ENCODE measurements around the gene NADSYN1.

NADSYN1 gene

DNA sequence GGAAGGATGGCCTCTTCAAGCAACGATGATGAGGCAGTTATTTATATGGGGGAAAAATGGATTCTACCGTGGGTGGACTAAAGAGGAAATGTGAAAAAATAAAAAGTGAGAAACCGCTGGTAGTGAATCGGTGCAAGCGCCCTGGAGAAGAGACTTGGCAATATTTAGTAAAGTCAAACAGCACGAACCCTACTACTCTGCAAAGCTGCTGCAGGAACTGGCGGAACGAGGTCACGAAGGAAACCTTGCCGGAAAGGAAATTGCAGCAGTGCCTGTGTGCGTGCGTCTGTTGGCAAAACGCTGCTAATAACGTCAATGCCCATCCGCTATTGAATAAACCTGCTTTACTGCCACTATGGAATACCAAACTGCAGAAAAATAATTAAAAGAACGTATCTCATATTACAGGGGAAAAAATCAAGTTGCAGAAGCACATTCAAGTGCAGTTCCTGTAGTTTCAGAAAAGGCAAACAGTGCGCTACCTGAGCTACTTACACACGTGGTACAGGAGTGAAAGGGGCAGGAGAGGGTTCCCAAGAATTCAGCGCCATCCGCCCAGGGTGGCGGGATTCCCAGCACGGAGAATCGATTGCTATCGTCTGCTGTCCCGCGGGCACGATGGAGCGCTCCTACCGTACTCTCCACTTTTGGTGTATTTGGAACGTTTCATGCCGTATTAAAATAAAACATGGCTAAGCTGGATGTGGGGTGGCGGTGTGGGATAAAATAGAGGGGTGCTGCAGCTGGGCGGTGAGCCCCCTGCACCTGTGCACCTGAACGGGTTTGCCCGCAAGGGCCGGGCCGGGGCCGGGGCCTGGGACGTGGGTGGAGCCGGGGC, 585 bp upstream of the NADSYN1 start:
- no peak for TF ChIP-seq GATA3 (IDR thresholded peaks at IDR 0.05; ENCODE audit: low read depth, low read length)
- peak; percentile 74 for TF ChIP-seq GATA2 (IDR thresholded peaks at IDR 0.05; ENCODE audit: low read depth, low read length)

DNA sequence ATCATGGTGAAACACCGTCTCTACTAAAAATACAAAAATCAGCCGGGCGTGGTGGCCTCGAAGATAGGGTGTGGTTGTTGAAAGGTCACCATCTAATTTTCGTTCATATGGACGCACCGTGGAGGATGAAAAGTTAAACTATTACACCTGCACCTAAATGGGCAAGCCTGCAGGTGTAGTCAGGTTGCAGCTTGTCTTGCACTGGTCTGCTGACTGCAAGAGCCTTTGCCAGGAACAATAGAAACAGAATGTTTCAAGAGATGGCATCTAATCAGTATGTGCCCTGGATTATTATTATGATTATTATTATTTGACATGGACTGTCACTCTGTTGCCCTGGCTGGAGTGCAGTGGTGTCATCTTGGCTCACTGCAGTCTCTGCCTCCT, 908 bp downstream of the NADSYN1 start:
- TF ChIP-seq GATA2 (IDR thresholded peaks at IDR 0.05; ENCODE audit: low read depth, low read length) (no peak), GATA3 (IDR thresholded peaks at IDR 0.05; ENCODE audit: low read depth, low read length) (no peak)

DNA sequence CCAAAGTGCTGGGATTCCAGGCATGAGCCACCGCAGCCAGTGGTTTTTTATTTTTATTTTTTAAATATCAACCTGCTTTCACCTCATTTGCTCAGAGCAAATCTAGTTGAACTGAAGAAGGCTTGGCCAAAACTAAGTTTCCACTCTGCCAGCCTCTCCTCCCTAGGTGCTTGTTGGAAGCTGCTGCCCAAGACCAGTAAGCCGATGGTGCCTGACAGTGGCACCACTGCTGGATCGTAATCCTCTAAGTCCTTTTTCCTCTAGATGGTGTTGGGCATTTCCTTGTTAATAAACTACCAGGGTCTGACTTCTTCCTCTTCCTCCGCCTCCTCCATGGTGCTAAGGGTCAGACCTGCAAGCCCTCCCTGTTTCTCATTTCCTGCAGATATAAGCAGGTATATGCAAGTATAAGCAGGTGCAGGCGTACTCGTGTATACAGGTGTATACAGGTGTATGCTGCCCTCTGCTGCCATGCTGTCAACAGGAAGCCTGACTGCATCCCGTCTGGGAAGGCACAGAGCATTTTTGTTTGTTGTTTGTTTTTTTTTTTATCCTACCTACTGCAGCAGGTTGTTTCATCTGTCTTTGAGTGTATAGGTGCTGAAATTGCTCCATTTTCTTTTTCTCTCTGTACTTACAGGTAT, 1.6 kb downstream of the NADSYN1 start:
- TF ChIP-seq GATA3 (IDR thresholded peaks at IDR 0.05; ENCODE audit: low read depth, low read length) (no peak), GATA2 (IDR thresholded peaks at IDR 0.05; ENCODE audit: low read depth, low read length) (no peak)

DNA sequence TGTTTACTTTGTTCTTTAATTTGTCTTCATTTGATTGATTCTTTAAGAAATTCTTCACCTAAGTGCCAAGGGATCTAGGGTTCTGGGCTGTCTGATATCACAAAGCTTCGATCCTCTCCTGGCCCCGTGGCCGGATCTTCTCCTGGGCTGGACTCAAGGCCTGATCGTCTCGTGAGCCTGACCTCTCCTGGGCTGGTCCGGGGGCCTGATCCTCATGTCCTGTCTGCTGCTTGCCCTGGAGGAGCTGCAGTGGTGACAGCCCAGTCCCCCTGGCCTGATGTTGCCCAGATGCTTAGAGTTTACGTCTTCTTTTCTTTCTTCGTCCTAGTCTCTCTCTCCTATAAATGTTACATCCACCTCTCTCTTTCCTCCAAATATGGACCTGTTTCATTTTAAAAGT, 3.3 kb downstream of the NADSYN1 start:
- no peak for TF ChIP-seq GATA3 (IDR thresholded peaks at IDR 0.05; ENCODE audit: low read depth, low read length)
- no peak for TF ChIP-seq GATA2 (IDR thresholded peaks at IDR 0.05; ENCODE audit: low read depth, low read length)

GRCh38 chr11:71456831-71457230, 3.8 kb downstream of the NADSYN1 start:
- no peak for TF ChIP-seq GATA2 (IDR thresholded peaks at IDR 0.05; ENCODE audit: low read depth, low read length)
- TF ChIP-seq GATA3 (IDR thresholded peaks at IDR 0.05; ENCODE audit: low read depth, low read length), result no peak

- TF ChIP-seq GATA3 (IDR thresholded peaks at IDR 0.05; ENCODE audit: low read depth, low read length) (no peak), GATA2 (IDR thresholded peaks at IDR 0.05; ENCODE audit: low read depth, low read length) (no peak)
Measured at GRCh38 chr11:71458146-71459070, 5.4 kb downstream of the NADSYN1 start.

GRCh38 chr11:71459076-71459766, 6.2 kb downstream of the NADSYN1 start:
- TF ChIP-seq GATA2 (IDR thresholded peaks at IDR 0.05; ENCODE audit: low read depth, low read length) (no peak), GATA3 (IDR thresholded peaks at IDR 0.05; ENCODE audit: low read depth, low read length) (no peak)

GRCh38 chr11:71459767-71460320, 6.8 kb downstream of the NADSYN1 start:
- TF ChIP-seq GATA2 (IDR thresholded peaks at IDR 0.05; ENCODE audit: low read depth, low read length), result no peak
- no peak for TF ChIP-seq GATA3 (IDR thresholded peaks at IDR 0.05; ENCODE audit: low read depth, low read length)

DNA sequence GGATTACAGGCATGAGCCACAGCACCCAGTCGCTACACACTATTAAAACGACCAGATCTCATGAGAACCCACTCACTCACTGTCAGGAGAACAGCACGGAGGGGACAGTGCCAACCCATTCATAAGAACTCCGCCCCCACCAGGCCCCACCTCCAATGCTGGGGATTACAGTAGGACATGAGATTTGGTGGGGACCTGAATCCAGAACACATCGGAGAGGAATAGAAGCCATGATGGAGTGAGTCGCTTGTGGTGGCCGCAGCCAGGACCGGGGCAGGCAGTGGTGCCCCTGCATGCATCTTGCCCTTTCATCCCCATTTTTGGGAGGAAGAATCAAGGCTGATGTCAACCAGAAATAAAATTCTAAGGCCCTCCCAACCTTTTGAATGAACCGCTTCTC, 8.7 kb downstream of the NADSYN1 start:
- TF ChIP-seq GATA3 (IDR thresholded peaks at IDR 0.05; ENCODE audit: low read depth, low read length) (no peak), GATA2 (IDR thresholded peaks at IDR 0.05; ENCODE audit: low read depth, low read length) (no peak)

DNA sequence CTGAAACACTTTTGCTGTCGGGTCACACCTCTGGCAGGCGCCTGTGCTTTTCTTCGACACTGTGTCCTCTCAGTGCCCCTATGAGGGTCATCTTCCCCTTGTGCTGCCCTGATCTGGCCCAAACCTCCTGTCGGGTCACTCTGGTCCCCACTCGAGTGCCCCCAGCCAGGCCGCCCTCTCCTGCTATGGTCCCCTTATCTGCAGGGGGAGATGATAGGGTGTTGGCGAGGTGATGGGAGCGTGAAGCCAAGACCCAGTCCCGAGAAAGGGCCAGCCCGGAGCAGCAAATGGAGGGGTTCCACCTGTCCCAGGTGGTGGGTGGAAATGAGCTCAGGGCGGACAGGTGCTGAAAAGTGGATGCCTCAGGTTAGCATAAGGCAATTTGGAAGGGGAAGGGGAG, 9.7 kb downstream of the NADSYN1 start:
- TF ChIP-seq GATA2 (IDR thresholded peaks at IDR 0.05; ENCODE audit: low read depth, low read length), result no peak
- TF ChIP-seq GATA3 (IDR thresholded peaks at IDR 0.05; ENCODE audit: low read depth, low read length), result no peak

DNA sequence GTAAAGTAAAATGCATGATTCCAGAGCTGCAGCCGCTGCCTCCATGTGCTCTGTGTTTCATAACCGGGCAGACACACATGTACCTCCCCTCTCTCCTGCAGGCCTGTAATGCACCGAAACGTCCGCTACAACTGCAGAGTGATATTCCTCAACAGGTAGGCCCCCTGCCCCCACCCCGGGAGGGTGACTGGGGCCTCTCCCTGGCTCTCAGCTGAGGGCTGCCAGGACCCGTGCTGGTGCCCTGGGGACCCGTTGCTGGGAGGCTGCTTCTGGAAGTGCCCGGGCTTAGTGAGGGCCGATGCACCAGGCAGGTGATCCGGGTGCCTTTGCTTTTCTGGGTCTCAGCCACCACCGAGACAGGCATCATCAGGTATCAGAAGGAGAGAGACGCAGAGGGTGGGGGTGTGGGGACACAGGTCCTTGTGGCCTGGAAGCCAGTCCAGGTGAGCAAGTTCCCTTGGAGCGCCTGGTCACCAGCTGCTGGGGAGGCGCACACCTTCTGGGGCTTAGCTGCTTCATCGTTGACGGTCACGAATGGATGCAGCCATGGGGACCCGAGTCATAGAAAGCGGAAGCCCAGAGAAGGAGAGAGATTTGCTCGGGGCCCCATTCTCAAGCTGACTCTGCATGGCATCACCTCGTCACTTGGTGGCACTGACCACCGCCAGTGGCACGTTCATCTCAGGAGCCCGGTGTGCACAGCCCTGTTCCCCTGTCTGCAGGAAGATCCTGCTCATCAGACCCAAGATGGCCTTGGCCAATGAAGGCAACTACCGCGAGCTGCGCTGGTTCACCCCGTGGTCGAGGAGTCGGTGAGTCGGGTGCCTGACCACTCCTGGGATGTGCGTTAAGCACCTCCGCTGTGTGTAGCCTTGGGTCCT, 10.6 kb downstream of the NADSYN1 start:
- TF ChIP-seq GATA3 (IDR thresholded peaks at IDR 0.05; ENCODE audit: low read depth, low read length), result no peak
- no peak for TF ChIP-seq GATA2 (IDR thresholded peaks at IDR 0.05; ENCODE audit: low read depth, low read length)

DNA sequence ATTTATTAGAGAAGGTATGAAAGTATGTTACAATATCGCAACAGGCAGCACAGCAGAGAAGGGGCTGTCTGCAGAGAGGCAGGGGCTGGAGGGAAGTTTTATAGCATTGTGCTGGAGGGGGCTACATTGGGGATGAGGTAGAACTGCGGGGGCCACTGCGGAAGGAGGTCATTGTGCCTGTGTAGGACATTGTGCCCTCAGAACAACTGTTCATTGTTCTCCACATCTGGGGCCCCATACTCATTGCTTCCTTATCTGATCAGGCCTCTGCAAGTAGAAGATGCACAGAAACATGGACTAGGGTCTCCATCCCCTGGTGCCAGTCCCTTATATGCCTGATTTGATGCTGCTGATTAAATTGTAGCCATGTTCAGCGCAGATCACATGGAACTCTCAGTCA, 12.1 kb downstream of the NADSYN1 start:
- TF ChIP-seq GATA2 (IDR thresholded peaks at IDR 0.05; ENCODE audit: low read depth, low read length), result no peak
- TF ChIP-seq GATA3 (IDR thresholded peaks at IDR 0.05; ENCODE audit: low read depth, low read length), result no peak
